ENCODE measurements around the gene BCKDHA.

BCKDHA gene

DNA sequence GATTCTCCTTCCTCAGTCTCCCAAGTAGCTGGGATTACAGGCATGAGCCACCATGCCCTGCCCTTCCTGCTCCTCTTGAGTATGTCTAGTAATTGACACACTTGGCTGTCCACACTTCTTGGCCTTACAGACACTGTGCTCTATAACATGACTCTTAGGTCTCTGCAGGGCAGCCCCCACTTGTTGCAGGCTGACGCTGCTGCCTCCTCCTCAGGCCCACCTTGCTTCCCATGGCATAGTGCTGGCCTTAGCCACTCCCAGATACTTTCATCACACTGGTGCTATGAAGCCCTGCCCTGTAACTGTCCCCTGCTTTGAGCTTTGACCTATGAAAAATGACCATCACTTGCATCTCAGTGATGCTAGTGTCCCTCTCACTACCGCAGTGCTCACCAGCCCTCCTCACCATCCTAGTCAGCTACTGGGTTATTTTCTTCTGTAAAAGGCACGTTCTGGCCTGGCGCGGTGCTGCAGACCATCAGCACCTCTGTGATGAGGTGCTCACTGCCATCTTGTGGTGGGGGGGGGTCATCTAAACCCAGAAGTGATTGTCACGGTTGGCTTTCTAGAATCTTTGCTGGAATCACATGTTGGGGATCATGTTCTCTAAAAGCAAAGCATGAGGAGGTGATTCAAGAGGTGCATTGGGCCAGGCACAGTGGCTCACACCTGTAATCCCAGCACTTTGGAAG is 55.1 kb downstream of the BCKDHA start:
- DNase-seq: no peak

GRCh38 chr19:41455936-41456335 is 58.3 kb downstream of the BCKDHA start:
- no peak for DNase-seq

GRCh38 chr19:41456342-41456918 is 58.8 kb downstream of the BCKDHA start:
- no peak for DNase-seq

GRCh38 chr19:41457241-41457640 is 59.6 kb downstream of the BCKDHA start:
- DNase-seq: peak in 1 of 2 donors; percentile 49

- DNase-seq: no peak
Measured at GRCh38 chr19:41462497-41462896, 64.9 kb downstream of the BCKDHA start.

- peak; percentile 26 to 70 for DNase-seq
Measured at GRCh38 chr19:41463257-41464256, 65.9 kb downstream of the BCKDHA start.

Data from CD4-positive, alpha-beta T cell treated with Interleukin-4 for 1 hour (primary cell).